NCI-H1417 (cell line): ENCODE measurements around the gene PRKCB.
A peak's percentile ranks its signal among the peaks of the same experiment; 100 is the strongest.

Experiments used
- DNase-seq, 3 experiments: peaks; one replicate each; lab custom pipeline; 2025; lab: John Stamatoyannopoulos, UW

The PRKCB gene

DNA sequence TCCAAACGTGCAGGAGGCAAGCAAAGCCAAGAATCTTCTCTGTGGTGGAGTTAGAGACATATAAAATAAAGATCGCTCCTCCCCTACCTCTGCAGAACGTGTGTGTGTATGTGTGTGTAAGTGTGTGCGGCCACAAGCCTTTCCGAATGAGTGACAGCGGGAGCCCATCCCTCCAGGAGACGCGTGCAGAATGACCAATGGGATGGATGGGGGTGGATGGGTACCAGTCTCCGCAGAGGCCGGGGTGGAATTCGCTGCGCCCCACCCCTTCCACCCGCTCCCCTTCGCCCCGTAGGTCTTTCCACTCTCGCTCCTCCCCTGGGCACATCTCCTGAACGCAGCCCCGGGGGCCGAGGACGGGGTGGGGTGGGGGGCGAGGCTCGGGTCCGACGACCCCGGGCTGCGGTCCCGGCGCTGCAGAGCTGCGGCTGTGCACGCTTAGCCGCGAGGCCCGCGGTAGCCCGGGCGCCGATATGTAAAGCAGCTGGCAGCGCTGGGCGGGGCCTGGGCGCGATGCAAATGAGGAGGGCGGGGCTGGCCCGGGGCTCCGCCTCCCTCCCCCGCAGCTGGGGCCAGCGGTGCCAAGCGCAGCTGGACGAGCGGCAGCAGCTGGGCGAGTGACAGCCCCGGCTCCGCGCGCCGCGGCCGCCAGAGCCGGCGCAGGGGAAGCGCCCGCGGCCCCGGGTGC lies at the start of gene PRKCB:
Gene PRKCB, plus strand, starts transcription at position 594 of the 688 bp plus-strand sequence.
- peak in 1 of 3 experiments; percentile 69 for DNase-seq

DNA sequence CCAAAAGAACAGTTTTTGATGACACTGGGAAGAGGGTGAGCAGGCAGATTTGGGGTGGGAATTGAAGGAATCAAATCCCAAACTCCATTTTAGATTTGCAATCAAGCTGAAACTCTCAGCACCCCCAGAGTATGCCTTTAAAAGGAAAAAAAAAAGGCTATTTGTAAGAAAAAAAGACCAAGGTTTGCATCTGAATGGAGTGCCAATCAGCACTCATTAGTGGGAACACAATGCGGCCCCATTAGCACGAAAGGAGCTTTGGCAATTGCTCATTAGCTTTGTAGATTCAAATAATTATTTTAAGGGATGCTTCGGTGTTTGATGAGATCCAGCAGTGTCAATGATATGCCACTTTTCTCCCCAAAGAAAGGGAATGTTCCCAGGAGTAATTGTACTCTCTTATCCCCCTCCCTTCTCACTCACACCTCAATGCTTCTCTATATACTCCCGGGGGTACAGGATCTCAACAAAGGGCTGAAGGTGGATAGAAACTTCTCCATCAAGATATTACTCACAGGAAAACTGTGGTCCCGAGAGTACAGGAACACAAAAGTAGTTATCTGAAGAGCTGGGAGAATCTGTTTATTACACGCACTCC lies 48.7 kb upstream of the PRKCB start:
- no peak for DNase-seq

DNA sequence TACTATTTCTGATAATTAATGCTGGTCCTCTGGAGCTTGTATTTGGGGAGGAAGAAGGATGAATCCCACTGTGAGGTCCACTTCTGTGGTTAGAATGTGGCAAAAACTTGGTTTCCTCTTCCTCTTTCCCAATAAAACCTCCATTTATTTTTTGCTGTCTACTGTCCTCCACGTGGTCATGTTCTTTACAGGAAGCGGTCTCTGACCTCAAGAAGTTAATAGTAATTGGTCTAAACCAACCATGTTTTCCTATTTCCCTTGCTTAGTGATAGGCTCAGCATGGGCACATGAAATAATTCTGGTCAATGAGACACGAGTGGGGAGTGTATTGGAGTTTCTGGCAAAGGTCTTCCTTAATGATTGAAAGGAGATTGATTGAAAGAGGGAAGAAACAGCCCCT lies 47.1 kb upstream of the PRKCB start:
- DNase-seq: no peak

DNA sequence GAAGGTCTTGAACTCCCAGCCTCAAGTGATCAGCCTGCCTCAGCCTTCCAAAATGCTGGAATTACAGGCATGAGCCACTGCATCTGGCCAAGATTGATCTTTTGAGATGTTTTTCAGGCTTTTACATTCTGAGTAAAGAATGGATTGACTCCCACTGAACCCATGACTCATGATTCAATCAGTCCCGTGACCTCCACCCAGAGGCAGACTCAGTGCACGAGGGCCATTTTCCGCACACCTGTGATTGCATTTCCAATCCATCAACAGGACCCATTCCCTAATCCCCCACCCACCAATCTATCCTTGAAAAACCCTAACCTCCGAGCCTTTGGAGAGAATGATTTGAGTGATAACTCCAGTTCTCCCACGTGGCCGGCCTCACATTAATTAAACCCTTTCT lies 40.4 kb upstream of the PRKCB start:
- DNase-seq: no peak

DNA sequence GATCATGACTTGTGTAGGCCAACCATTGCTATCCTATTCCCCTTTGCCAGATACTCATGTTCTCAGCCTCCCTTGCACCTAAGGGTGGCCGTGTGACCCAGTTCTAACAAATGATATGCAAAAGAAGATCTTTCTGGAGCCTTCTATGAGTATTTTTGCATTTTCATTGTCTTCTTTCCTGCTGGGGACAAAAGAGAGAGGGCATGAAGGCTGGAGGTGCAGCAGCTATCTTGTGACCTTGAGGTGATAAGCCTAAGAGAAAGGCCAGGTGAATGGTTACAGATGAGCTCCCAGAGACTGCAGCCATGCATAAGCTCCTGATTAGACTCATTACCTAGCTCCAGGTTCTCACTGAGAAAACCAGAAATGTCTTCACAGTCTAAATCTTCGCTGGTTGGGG lies 38.8 kb upstream of the PRKCB start:
- no peak for DNase-seq

DNA sequence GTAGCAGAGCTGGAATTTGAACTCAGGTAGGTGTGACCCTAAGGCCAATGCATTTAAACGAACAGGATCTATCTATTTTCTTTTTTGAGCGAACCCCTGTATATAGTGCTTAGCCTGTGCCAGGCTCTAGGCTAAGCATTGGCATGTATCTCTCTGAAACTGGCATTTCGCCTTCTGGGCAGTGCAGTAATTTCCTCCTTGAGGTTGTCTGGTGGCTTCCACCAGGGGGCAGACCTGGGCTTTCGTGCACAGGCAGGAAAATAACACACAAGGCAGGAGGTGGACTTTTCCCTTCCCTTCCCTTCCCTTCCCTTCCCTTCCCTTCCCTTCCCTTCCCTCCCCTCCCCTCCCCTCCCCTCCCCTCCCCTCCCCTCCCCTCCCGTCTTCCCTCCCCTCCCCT lies 34.4 kb upstream of the PRKCB start:
- peak; percentile 3 to 63 (median 39) for DNase-seq

DNA sequence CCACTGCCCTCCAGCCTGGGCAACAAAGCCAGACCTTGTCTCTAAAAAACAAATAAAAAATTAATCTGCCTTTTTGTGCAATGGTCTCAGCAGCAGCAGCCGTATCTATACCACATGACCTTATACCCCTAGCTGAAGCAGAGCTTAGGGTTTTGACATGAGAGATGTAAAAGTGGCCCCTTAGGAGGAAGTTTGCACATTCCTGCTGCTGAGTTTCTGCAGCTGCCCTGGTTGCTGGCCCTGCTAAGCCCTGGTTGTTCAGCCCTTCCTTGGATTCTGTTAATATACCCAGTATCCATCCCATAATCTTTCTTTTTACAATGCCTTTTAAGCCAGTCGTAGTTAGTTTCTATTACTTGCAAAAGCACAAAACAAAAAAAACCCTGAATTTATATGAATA lies 33.0 kb upstream of the PRKCB start:
- no peak for DNase-seq

DNA sequence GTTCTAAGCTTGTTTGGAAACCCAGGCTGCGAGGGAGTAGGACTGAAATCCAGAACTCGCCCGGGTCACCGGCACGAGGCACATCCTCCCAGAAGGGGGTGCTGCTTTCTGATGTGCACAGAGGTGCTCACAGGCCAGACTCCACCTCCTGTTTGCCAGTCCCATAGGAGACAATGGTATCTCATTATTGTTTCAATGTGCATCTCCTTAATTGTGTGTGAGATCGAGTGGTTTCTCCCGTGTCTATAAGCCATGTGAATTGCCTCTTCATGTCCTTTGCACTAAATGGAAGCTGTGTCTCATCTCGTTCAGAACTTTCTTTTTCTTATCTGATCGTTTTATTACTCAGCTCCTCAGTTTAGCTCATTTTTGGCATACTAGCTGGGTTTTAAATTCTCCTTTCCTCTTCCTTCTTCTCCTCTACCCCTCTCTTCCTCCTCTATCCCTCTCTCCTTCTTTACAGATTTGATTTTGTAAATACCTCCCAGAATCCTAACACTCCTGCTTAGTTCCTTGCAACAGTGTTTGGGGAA lies 32.1 kb upstream of the PRKCB start:
- DNase-seq: peak; percentile 1 to 18 (median 3)

DNA sequence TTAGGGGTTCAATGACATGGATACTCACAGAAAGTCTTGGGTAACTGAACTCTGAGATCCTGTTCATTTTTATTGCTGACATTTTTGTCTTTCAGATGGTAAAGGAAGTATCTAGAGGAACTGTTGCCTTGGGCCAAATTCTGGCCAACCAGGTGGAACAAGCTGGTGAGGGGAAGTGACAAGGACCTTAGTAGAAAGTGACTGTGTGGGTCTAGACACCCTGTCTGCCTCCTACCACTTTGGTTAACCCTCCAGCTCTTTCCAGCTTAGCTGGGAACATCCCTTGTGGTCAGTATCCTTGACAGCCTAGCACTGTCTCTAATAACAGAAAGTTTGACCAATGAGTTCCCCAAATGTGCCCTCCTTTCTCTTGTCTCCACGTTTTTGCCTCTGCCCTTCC lies 28.8 kb upstream of the PRKCB start:
- no peak for DNase-seq

DNA sequence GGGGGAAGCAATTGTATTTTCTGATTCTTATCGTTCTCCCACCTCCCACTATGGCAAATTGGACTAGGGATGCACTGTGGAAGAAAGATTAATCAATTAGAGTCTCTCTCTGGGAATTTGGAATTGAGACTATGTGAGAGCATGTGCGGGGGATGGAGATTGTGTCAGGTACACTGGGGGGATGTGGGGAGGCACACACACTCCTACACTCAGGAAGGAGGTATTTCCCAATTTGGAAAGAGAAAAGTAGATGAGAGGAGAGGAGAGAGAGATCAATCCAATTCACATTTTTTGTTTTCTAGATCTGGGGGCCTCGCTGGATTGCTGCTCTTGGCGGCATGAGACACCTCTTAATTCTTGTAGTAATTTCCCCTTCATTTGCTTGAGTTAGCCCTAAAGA lies 14.3 kb upstream of the PRKCB start:
- DNase-seq: no peak

DNA sequence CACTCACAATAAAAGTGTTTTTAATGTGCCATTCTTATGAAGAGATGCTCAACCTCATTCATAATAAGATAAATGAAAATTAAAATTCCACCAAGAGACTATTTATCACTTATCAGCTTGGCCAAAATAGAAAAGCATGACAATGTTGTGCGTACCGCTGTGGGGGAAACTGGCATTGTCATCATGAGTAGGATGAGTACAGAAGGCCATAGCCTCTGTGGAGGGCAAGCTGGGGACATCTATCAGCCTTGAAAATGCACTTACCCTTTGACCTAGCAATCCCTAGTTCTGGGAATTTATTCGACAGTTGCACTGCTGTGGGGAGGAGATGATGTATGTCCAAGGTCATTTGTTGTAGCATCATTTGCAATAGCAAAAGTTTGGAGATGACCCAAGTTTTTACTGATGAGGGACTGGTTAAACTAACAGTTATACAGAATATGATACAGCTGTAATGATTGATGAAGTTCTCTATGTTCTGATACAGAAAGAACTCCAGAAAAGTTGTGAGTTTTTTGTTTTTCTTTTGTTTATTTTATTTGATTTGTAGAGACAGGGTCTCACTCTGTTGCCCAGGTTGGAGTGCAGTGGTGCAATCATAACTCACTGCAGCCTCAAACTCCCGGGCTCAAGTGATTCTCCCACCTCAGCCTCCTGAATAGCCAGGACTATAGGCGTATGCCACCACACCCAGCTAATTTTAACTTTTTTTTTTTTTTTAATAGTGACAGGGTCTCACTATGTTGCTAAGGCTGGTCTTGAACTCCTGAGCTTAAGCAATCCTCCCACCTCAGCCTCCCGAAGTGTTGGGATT lies 13.7 kb upstream of the PRKCB start:
- no peak for DNase-seq

DNA sequence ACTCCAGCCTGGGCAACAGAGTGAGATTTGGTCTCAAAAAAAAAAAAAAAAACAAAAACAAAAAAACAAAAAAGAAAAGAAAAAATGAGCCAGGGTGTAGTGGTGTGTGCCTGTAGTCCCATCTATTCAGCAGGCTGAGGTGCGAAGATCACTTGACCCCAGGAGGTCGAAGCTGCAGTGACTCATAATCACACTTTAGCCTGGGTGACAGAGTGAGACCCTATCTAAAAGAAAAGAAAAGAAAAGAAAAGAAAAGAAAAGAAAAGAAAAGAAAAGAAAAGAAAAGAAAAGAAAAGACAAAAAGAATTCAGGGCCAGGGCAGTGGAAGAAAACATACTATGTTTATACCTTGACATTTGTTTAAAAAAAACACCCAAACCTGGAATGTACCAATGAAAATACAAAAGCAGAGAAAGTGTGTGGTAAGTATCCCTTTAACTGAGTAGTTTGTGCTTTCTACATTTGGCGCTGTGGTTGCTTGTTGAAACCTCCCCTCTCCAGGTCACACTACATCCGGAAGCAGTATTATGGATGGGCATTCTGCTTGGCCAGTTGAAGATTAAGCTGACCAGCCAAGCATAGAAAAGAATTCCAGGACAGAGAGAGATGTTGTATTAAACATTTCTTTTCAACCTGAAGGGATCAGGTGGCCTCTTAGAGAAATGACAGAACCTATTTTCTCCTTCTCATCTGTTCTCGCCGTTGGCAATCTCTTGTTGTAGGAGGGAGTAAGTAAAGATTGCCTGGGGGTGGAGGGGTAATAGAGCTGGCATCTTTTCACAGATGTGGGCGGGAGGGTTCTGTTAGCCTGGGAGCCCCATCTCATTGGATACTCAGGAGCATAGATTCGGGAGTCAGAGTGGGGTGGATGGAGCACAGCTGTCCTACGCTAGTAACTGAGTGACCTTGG lies 12.1 kb upstream of the PRKCB start:
- no peak for DNase-seq

DNA sequence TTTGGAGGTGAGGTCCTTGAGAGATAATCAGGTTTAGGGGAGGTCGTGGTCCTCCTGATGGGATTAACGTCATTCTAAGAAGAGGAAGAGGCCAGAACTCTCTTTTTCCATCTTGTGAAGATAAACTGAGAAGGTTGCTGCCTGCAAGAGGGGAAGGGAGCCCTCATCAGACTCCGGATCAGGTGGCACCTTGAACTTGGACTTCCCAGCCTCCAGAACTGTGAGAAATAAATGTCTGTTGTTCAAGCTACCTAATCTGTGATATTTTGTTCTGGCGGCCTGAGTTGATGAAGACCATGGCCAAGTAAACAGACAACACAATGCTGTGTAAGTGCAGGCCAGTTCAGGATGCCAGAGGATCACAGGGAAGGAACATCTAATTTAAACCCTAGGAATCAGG lies 10.9 kb upstream of the PRKCB start:
- no peak for DNase-seq

DNA sequence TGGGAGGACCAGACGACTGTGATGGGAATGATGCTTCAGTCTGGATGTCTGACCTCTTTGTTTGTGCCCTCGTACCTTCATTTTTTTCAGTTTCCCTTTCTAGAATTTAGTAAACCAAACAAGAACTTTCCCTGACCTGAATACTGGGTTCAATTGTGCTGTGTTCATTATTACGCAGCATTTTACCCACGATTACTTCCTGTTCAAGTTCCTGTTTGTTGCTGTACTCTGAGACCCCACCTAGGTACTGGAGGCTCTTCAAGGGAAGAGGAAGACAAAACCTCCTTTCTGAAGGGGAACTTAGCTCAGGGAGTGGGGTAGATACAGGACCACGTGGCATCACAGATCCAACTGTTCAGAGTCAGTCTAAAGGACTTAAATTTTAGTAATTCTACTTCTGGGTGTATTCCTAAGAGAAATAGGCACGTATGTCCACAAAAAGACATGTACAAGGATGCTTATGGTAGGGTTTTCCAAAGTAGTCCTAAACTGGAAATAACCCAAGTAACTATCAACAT lies 9.2 kb upstream of the PRKCB start:
- DNase-seq: no peak

DNA sequence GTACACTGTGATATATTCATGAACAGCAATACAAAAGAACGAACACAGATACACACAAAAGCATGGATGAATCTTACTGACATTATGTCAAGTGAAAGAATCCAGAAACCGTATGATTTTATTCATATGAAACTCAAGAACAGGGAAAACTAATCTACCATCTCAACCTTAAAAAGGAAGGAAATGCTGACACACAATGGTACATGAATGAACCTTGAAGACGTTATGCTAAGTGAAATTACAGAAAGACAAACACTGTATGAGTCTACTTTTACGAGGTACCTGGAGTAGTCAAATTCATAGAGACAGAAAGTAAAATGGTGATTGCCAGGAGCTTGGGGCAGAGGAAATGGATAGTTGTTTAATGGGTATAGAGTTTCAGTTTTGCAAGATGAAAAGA lies 8.7 kb upstream of the PRKCB start:
- DNase-seq: no peak

DNA sequence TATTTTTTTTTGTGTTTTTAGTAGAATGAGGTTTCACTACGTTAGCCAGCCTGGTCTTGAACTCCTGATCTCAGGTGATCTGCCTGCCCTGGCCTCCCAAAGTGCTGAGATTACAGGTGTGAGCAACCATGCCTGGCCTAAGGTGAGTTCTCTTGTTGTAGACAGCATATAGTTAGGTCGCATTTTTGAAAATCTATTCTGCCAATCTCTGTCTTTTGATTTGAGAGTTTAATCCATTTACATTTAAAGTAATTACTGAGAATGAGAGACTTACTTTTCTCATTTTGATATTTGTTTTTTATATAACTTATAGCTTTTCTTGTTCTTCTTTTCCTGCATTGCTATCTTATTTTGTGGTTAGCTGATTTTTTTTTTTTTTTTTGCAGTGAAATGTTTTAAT lies 6.3 kb upstream of the PRKCB start:
- DNase-seq: no peak

DNA sequence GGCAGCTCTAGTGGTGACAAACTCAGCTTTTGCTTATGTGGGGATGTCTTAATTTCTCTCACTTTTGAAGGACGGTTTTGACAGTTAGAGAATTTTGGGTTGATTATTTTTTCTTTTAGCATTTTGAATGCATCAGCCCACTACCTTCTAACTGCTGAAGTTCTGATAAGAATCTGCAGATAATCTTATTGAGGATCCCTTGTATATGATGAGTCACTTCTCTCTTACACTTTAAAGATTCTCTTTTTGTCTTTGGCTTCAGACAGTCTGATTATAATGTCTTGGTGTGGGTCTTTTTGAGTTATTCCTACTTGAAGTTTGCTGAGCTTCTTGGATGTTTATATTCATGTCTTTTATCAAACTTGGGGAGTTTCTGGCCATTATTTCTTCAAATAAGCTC lies 5.5 kb upstream of the PRKCB start:
- no peak for DNase-seq

DNA sequence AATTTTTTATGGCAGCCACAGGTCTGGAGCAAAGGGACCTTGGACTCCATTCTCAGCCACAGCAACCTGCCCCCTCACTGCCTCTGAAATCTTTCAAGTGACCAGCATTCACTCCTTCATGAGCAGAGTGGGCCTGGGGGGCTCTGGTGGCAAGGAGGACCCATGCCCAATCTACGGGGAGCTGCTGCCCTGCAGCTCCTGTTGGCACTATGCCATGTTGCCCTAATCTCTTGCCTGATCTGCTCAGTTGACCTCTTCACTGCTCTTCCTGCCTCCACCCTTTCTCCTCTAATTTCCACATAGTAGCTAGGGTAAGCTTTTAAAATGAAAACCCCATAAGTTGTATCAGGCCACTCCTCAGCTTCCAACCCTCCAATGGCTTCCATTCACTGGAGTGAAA lies 2.9 kb upstream of the PRKCB start:
- no peak for DNase-seq

DNA sequence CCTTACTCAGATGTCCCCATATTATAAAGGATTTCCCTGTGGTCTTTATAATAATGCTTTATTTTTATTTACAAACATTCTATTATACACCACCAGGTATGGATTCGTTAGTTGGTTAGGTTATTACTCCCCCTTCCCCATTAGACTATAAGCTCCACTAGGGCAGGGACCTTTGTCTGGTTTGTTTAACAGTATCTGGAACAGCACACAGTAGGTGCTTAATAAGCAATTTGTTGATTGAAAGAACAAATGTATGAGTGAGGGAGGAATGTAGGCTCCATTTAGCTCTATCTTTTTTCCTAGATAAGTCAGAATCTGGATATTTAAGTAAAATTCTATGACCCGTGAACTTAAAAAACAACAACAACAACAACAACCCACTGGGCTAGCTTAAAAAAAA lies 2.3 kb upstream of the PRKCB start:
- no peak for DNase-seq

DNA sequence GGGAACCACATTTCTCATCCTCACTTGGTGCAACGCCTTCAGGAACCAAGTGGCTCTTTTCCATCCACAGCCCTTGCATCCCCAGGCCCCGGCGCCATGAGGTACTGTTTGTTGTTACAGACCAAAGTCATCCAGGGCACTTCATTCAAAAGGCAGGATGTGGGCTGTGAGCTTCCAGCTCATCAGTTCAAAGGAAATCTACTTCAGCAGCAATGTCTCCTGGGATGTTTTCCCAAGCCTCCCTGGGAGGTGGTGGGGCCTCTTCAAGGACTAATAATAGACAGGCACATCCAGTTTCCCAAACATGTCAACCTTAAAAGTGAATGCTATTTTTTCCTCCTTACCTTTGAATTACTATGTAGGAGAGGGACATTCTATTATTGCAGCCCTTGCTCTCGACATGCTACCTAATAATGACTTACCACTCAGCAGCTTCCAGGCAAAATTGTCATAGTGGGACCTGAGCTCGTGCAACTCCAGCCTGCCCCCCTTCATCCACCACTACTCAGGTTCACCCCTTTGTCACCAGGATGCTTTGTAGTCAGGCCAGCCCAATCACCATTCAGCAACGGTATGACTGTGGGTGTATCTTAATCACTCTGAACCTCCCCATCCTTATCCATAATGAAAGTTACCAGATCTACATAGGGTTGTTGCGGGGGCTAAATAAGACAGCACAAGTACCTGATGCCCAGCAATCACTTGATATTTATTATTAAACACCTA lies 1.7 kb upstream of the PRKCB start:
- DNase-seq: no peak

DNA sequence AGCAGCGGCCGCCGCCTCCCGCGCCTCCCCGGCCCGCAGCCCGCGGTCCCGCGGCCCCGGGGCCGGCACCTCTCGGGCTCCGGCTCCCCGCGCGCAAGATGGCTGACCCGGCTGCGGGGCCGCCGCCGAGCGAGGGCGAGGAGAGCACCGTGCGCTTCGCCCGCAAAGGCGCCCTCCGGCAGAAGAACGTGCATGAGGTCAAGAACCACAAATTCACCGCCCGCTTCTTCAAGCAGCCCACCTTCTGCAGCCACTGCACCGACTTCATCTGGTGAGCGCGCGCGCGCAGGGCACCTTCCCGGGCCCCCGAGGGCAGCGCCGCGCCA lies 258 bp downstream of the PRKCB start:
- no peak for DNase-seq
